Hepatocyte (in vitro differentiated cells): ENCODE results near the gene ZBTB7C.

Source experiments
- CTCF ChIP-seq: fragments of 200-600 bp; sonication (generic); IDR thresholded peaks from 2 replicates; pipeline ENCODE4 v1.5.1; 2016; ENCODE audit warnings: antibody characterized with exemption, mild to moderate bottlenecking; ENCODE audit not compliant: poor library complexity
- EZH2phosphoT487 ChIP-seq: fragments of 200-600 bp; sonication (generic); IDR thresholded peaks from one replicate; pipeline ENCODE4 v1.6.1; 2018; ENCODE audit warnings: antibody characterized with exemption, mild to moderate bottlenecking, low read depth, moderate library complexity; ENCODE audit not compliant: unreplicated experiment, severe bottlenecking

DNA sequence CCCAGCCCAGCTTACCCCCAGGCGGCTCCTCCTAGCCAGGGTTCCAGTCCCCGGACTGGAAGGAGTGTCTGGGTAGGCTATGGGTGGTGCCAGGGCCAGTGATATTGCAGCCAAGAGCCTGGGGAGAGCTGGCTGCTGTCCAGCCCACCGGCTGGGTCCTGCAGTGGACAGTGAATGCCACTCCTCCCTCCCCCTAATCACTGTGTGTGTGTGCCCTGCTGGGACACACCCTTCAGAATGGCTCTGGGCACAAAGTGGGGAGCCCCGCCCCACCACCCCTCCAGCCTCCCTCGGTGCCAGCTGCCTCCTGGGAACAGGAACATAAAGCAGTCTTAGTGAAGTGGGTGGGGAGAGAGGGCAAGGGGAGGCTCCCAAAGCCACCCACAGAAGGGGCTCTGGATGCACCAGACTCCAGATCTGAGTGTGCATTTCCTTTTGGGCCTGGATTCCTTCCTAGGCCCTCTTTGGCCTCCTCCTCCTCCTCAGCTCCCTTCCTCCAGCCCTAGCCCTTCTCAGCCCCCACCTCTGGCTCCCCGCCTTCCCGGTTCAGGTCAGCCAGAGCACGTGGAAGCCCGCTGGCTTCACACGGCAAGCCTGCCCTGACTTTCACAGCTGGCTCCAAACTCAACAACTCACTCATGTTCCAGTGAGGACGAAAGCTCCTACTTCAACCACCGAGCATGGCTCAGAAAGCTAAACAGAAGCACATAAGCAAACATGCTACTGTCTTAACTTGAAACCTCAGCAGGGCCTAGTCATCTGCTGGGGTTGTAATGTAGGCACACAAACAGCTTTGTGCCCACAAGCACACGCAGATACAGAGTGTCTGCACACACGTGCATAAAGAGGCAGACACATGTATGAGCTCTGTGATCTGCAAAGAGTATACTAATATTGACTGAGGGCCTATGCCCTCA, 269.5 kb downstream of the ZBTB7C start:
- no peak for TF ChIP-seq CTCF
- TF ChIP-seq EZH2phosphoT487: no peak
